H1 (cell line): ENCODE results near the gene KIF26A. TPM values are rescaled to one million over a fixed set of nuclear protein-coding genes. Genes with fewer than 3 reads are reported as not detected.

Experiments used
- CTCF ChIA-PET: fragments of 300-600 bp; sonication (Branson Sonifier 250); formaldehyde crosslinking; loops from one replicate; lab custom pipeline; 2021; ENCODE audit not compliant: partially characterized antibody; lab: Charles Lee
- POLR2A ChIA-PET: fragments of 300-600 bp; sonication (Branson Sonifier 250); formaldehyde crosslinking; loops from one replicate; lab custom pipeline; 2021; ENCODE audit warnings: inconsistent platforms; ENCODE audit not compliant: partially characterized antibody; lab: Charles Lee
- DNase-seq, 2 experiments: peaks; one replicate each; pipeline versions ENCODE4 v3.0.0 to v3.0.0-alpha.2; 2010 to 2022; ENCODE audit warnings: low spot score in 2 of 2, low read depth in 1 of 2, mixed read lengths in 1 of 2
- FAIRE-seq: peaks from 2 replicates; lab custom pipeline; 2011; peaks lifted over from hg19 to GRCh38; lab: Jason Lieb, UNC
- H2AFZ ChIP-seq: 2 replicates; pipeline ENCODE4 v1.8.1; 2012; ENCODE audit warnings: low read length, inconsistent platforms
- H2AK5ac ChIP-seq: 2 replicates; pipeline ENCODE4 v1.6.1; 2013; ENCODE audit warnings: low read depth, low read length
- H2BK120ac ChIP-seq: replicated peaks from 2 replicates; pipeline ENCODE3; 2013; ENCODE audit warnings: low read depth, low read length, inconsistent platforms
- H2BK12ac ChIP-seq: 2 replicates; pipeline ENCODE4 v1.6.1; 2013; ENCODE audit warnings: low read depth, low read length
- H2BK15ac ChIP-seq: 2 replicates; pipeline ENCODE4 v1.6.1; 2013; ENCODE audit warnings: low read length
- H2BK20ac ChIP-seq: 2 replicates; pipeline ENCODE4 v1.6.1; 2013; ENCODE audit warnings: low read length
- H2BK5ac ChIP-seq: 2 replicates; pipeline ENCODE4 v1.6.1; 2013; ENCODE audit warnings: low read depth, low read length
- H3K14ac ChIP-seq: 2 replicates; pipeline ENCODE4 v1.6.1; 2013; ENCODE audit warnings: inconsistent platforms; ENCODE audit not compliant: insufficient read length
- H3K18ac ChIP-seq: 2 replicates; pipeline ENCODE4 v1.6.1; 2013; ENCODE audit warnings: low read length; ENCODE audit errors: extremely low read depth
- H3K23ac ChIP-seq: 2 replicates; pipeline ENCODE4 v1.6.1; 2013; ENCODE audit warnings: inconsistent platforms; ENCODE audit not compliant: insufficient read length
- H3K23me2 ChIP-seq: 2 replicates; pipeline ENCODE4 v1.6.1; 2013; ENCODE audit warnings: low read depth, low read length
- H3K27ac ChIP-seq: 2 replicates; pipeline ENCODE4 v1.6.1; 2011; ENCODE audit warnings: low read depth, low read length, inconsistent platforms
- H3K27me3 ChIP-seq, 4 experiments: replicated peaks in 1 of 4; 1 replicate in 1 of 4; 2 replicates in 3 of 4; pipeline versions ENCODE4 v1.6.1 to v1.8.1; 2011 to 2013; ENCODE audit warnings: low read length in 3 of 4, mild to moderate bottlenecking in 3 of 4, inconsistent platforms in 2 of 4, mixed read lengths in 2 of 4, moderate library complexity in 1 of 4; ENCODE audit not compliant: control insufficient read depth in 3 of 4, insufficient read depth in 3 of 4; ENCODE audit errors: extremely low read depth in 1 of 4
- H3K36me3 ChIP-seq, 4 experiments: 2 replicates each; pipeline versions ENCODE4 v1.6.1 to v1.8.1; 2011 to 2013; ENCODE audit warnings: mild to moderate bottlenecking in 4 of 4, low read length in 3 of 4, moderate library complexity in 2 of 4, control low read depth in 1 of 4, inconsistent platforms in 1 of 4; ENCODE audit not compliant: insufficient read depth in 4 of 4, control insufficient read depth in 2 of 4
- H3K4ac ChIP-seq: replicated peaks from 2 replicates; pipeline ENCODE3; 2013; ENCODE audit warnings: low read length, low read depth, mixed read lengths, inconsistent platforms; ENCODE audit not compliant: insufficient read length
- H3K4me1 ChIP-seq, 4 experiments: replicated peaks in 1 of 4; 1 replicate in 1 of 4; 2 replicates in 3 of 4; pipeline versions ENCODE4 v1.6.1 to v1.8.1; 2011 to 2013; ENCODE audit warnings: low read length in 3 of 4, inconsistent platforms in 2 of 4, mixed read lengths in 1 of 4; ENCODE audit not compliant: insufficient read depth in 4 of 4, control insufficient read depth in 3 of 4
- H3K4me2 ChIP-seq, 2 experiments: 2 replicates each; pipeline versions ENCODE4 v1.6.1 to v1.8.1; 2011 to 2013; ENCODE audit warnings: low read depth in 2 of 2, low read length in 2 of 2, control low read depth in 1 of 2, inconsistent platforms in 1 of 2, mild to moderate bottlenecking in 1 of 2; ENCODE audit not compliant: insufficient read depth in 1 of 2
- H3K4me3 ChIP-seq, 4 experiments: fragments of 200-600, 300-600 bp in 1 of 4; sonication (generic), shearing (Covaris generic), sonication (Bioruptor Twin) in 1 of 4; 2 replicates each; pipeline versions ENCODE4 v1.5.1 to v1.8.1; 2011 to 2016; ENCODE audit warnings: low read length in 4 of 4, low read depth in 3 of 4, control low read depth in 2 of 4, inconsistent platforms in 2 of 4, mild to moderate bottlenecking in 2 of 4, mixed read lengths in 1 of 4, moderate library complexity in 1 of 4; ENCODE audit not compliant: insufficient read depth in 2 of 4; ENCODE audit errors: extremely low read depth in 1 of 4
- H3K56ac ChIP-seq: replicated peaks from 2 replicates; pipeline ENCODE3; 2013; ENCODE audit warnings: low read depth, mild to moderate bottlenecking, mixed read lengths, low read length, inconsistent platforms; ENCODE audit not compliant: insufficient read length
- H3K79me1 ChIP-seq: 2 replicates; pipeline ENCODE4 v1.6.1; 2013; ENCODE audit warnings: low read depth, low read length, control low read depth
- H3K79me2 ChIP-seq, 2 experiments: 2 replicates each; pipeline versions ENCODE4 v1.6.1 to v1.8.1; 2012 to 2013; ENCODE audit warnings: low read length in 2 of 2, mild to moderate bottlenecking in 2 of 2, inconsistent platforms in 1 of 2; ENCODE audit not compliant: insufficient read depth in 2 of 2, control insufficient read depth in 1 of 2
- H3K9ac ChIP-seq, 4 experiments: replicated peaks in 1 of 4; 1 replicate in 1 of 4; 2 replicates in 3 of 4; pipeline versions ENCODE4 v1.6.1 to v1.8.1; 2011 to 2013; ENCODE audit warnings: low read depth in 3 of 4, low read length in 3 of 4, control low read depth in 2 of 4, mild to moderate bottlenecking in 2 of 4, moderate library complexity in 2 of 4, inconsistent platforms in 1 of 4; ENCODE audit errors: extremely low read depth in 1 of 4
- H3K9me3 ChIP-seq, 2 experiments: 2 replicates each; pipeline versions ENCODE4 v1.6.1 to v1.8.1; 2012 to 2013; ENCODE audit warnings: mild to moderate bottlenecking in 2 of 2, moderate library complexity in 2 of 2, control low read depth in 1 of 2, inconsistent platforms in 1 of 2, low read depth in 1 of 2, low read length in 1 of 2, mixed read lengths in 1 of 2; ENCODE audit not compliant: insufficient read depth in 2 of 2
- H4K20me1 ChIP-seq, 2 experiments: replicated peaks in 1 of 2; 2 replicates each; pipeline versions ENCODE3 to v1.8.1; 2011 to 2013; ENCODE audit warnings: inconsistent platforms in 2 of 2, low read length in 2 of 2, mild to moderate bottlenecking in 1 of 2; ENCODE audit not compliant: insufficient read depth in 2 of 2, control insufficient read depth in 1 of 2
- H4K5ac ChIP-seq: 2 replicates; pipeline ENCODE4 v1.6.1; 2013; ENCODE audit warnings: low read length, low read depth, mixed read lengths, inconsistent platforms; ENCODE audit not compliant: insufficient read length
- H4K8ac ChIP-seq: 2 replicates; pipeline ENCODE4 v1.8.0; 2013; ENCODE audit warnings: mild to moderate bottlenecking, moderate library complexity, low read length, inconsistent platforms; ENCODE audit not compliant: insufficient read depth; ENCODE audit errors: extremely low read depth
- H4K91ac ChIP-seq: replicated peaks from 2 replicates; pipeline ENCODE3; 2013; ENCODE audit warnings: low read length, mixed read lengths, inconsistent platforms; ENCODE audit not compliant: insufficient read length
- KDM4A ChIP-seq: IDR thresholded peaks from one replicate; pipeline ENCODE4 v1.7.1; 2012; ENCODE audit warnings: low read depth, mild to moderate bottlenecking, moderate library complexity, low read length, inconsistent platforms; ENCODE audit not compliant: severe bottlenecking
- RAD21 ChIP-seq, 2 experiments: IDR thresholded peaks in 1 of 2; conservative IDR thresholded peaks in 1 of 2; 2 replicates each; pipeline ENCODE4 v1.6.1; 2011; ENCODE audit warnings: low read depth in 2 of 2, low read length in 2 of 2, improper control_type of control experiment in 1 of 2, inconsistent platforms in 1 of 2, mild to moderate bottlenecking in 1 of 2, moderate library complexity in 1 of 2
- WGBS, 2 experiments: shearing (Covaris generic) in 1 of 2; methylation state at CpG; one replicate each; pipeline versions ENCODE4 v1.1.6 to v1.1.7; 2013 to 2015; ENCODE audit warnings: low lambda C conversion rate in 2 of 2, mixed read lengths in 2 of 2, inconsistent platforms in 1 of 2, low coverage in 1 of 2, missing lambda C conversion rate in 1 of 2; ENCODE audit not compliant: insufficient replicate concordance in 2 of 2, insufficient coverage in 1 of 2, insufficient read length in 1 of 2; ENCODE audit errors: extremely low coverage in 1 of 2, missing lambda C conversion rate in 1 of 2; 5-methylcytosine and 5-hydroxymethylcytosine counted together
- polyA plus RNA-seq, 7 experiments: library from polyadenylated mRNA; depleted of rRNA in 3 of 7; stranded (reverse) in 5 of 7; unstranded in 2 of 7; fragments of >200 nt in 5 of 7; fragments of 200-250 nt in 2 of 7; gene quantifications; 1 replicate in 5 of 7; 2 replicates in 1 of 7; 4 replicates in 1 of 7; pipeline versions ENCODE4 v1.2.1 to v1.2.3, GENCODE V29; 2011 to 2013; ENCODE audit warnings: missing spikeins in 2 of 7, mixed read lengths in 2 of 7
- total RNA-seq: library from RNA; stranded (reverse); fragmentation: NEBNext Ultra II Directional; extraction: Animal tissue kit (Norgen Biotek cat#: 25700); gene quantifications from 2 replicates; pipeline ENCODE4 v1.2.1, GENCODE V29; 2021

Gene KIF26A
- total and polyA plus RNA-seq, 2 of the 8 experiments (the other 6 are each of a cell fraction or from before 2014, with no cell fraction given), result 11.5 to 41.6 TPM

DNA sequence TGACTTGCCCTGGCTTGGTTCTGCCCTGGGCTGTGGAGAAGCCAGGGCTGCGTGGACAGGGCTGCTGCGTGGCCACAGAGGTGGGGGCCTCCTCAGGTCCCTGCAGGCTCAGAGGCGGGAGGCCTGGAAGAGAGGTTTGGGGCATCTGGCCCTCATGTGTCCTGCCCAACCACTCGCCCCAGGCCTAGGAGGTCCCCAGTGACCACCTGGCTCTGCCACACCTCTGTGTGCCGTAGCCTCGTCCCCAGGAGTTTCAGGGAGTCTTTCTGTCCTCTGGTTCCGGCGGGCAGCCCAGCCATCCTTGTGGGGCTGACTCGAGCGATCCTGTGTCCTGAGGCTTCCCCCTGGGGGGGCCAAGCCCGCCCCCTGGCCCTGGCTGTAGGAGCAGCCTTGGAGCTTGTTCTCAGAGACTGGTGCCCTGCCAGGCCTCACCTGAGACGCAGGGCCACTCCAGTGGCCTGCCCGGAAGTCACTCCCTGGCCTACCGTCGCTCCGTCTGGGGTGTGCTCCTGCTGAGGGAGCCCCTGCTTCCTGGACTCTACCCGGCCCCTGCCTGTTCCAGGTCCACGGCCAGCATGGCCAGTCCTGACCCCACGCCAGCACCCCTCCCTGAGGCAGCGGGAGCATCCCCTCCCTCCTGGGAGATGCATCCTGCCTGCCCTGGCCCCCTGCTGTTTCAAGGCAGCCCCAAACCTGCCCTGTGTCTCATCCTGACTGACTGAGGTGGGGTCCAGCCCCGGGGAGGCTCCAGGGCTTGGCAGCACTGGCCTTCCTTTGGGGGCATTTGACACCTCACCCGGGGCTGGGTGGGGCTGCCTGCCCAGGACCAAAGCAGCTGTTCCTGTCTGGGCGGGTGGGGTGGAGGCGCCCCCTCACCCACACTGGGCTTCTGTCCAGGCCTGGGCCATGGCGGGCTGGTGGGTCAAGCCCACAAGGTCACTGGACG, 39.0 kb upstream of the KIF26A start:
- Histone ChIP-seq H3K27me3 (no peaks in the 10 kb centered on the region; a peak in 3 of 7 replicates), H2AFZ (no peak overlapping the region), H3K79me1 (no peaks in the 10 kb centered on the region), H3K4me3 (no peak overlapping the region), H4K91ac (no peak overlapping the region), H3K23ac (no peak overlapping the region), H3K18ac (no peak overlapping the region), H2BK20ac (no peak overlapping the region), H3K14ac (no peak overlapping the region), H3K4me1 (peaks cover 0 to 2% (median under 1%) of the 10 kb centered on the region in 4 experiments; a peak in 3 of 7 replicates), H2AK5ac (no peak overlapping the region), H3K79me2 (no peaks in the 10 kb centered on the region), H4K5ac (no peak overlapping the region), H2BK120ac (no peak overlapping the region), H3K23me2 (no peaks in the 10 kb centered on the region), H3K4ac (no peak overlapping the region), H3K4me2 (no peak overlapping the region), H2BK5ac (no peak overlapping the region), H4K20me1 (no peaks in the 10 kb centered on the region), H3K27ac (no peak overlapping the region), H2BK15ac (no peak overlapping the region), H3K9ac (0 out of 7 replicates have a peak overlapping the region, but pooled peaks of 1 of the 4 experiments have one; percentile 13), H3K36me3 (no peaks in the 10 kb centered on the region), H3K9me3 (no peaks in the 10 kb centered on the region), H4K8ac (peak overlapping the region; percentile 25; the same call in 1 of the 2 replicates), H2BK12ac (no peak overlapping the region), H3K56ac (no peak overlapping the region)
- DNase-seq, result no peak
- TF ChIP-seq KDM4A (no peak), RAD21 (IDR thresholded peaks at IDR 0.05 in 1 of 2, conservative IDR thresholded peaks at IDR 0.05 in 1 of 2; ENCODE audit: low read depth in 2 of 2, low read length in 2 of 2) (no peak)
- WGBS, 2 experiments, result 89% methylated on average over 18 of the region's 26 CpGs; no CpG with 5 or more reads in 1 of the 2 experiments
- no peak for FAIRE-seq
- POLR2A ChIA-PET, result no interaction called here
- CTCF ChIA-PET, result interaction anchor here (0.6 to 2.2 kb wide), 10 partner anchors 7 to 45 kb away, joined by 3 to 9 read pairs (median 3); no protein-coding TSS in a partner anchor
